Liver (tissue), 9 donors: ENCODE data around the gene CD55. TPM values are rescaled to one million over a fixed set of nuclear protein-coding genes. Genes with fewer than 3 reads are reported as not detected.

Source experiments
- DNase-seq: peaks from one replicate; pipeline ENCODE4 v3.0.0-alpha.2; 2017; ENCODE audit warnings: low spot score
- H3K27ac ChIP-seq, 2 donors: one replicate each; pipeline ENCODE4 v1.7.0; 2013; ENCODE audit warnings: inconsistent platforms in 2 of 2, low read length in 2 of 2, control low read depth in 1 of 2, low read depth in 1 of 2, mild to moderate bottlenecking in 1 of 2
- H3K27me3 ChIP-seq, 4 donors: one replicate each; pipeline versions ENCODE4 v1.6.1 to v1.7.0; 2013; ENCODE audit warnings: low read length in 3 of 4, inconsistent platforms in 1 of 4, mild to moderate bottlenecking in 1 of 4, moderate library complexity in 1 of 4; ENCODE audit not compliant: control insufficient read depth in 4 of 4, insufficient read depth in 4 of 4
- H3K36me3 ChIP-seq, 4 donors: one replicate each; pipeline versions ENCODE4 v1.6.1 to v1.7.0; 2013; ENCODE audit warnings: low read length in 3 of 4, mild to moderate bottlenecking in 3 of 4, low read depth in 1 of 4, moderate library complexity in 1 of 4; ENCODE audit not compliant: control insufficient read depth in 4 of 4, insufficient read depth in 3 of 4
- H3K4me1 ChIP-seq, 4 donors: one replicate each; pipeline versions ENCODE4 v1.6.1 to v1.7.0; 2013; ENCODE audit warnings: low read length in 3 of 4, mild to moderate bottlenecking in 3 of 4, moderate library complexity in 1 of 4; ENCODE audit not compliant: control insufficient read depth in 4 of 4, insufficient read depth in 4 of 4
- H3K4me3 ChIP-seq, 3 donors: one replicate each; pipeline versions ENCODE4 v1.6.1 to v1.7.0; 2013; ENCODE audit warnings: low read length in 3 of 3, control low read depth in 1 of 3, low read depth in 1 of 3, mild to moderate bottlenecking in 1 of 3
- H3K9ac ChIP-seq, 2 donors: one replicate each; pipeline ENCODE4 v1.7.0; 2013; ENCODE audit warnings: low read length in 2 of 2, mild to moderate bottlenecking in 2 of 2, moderate library complexity in 2 of 2, control low read depth in 1 of 2, low read depth in 1 of 2
- H3K9me3 ChIP-seq, 4 donors: one replicate each; pipeline versions ENCODE4 v1.6.1 to v1.7.0; 2013; ENCODE audit warnings: low read length in 3 of 4; ENCODE audit not compliant: control insufficient read depth in 4 of 4
- EGR1 ChIP-seq, 2 donors: IDR thresholded peaks; 2 replicates each; pipeline ENCODE4 v1.6.1; 2016 to 2018; ENCODE audit warnings: antibody characterized with exemption in 2 of 2, low read depth in 2 of 2
- FOXA1 ChIP-seq: IDR thresholded peaks from 2 replicates; pipeline ENCODE4 v1.6.1; 2016; ENCODE audit warnings: antibody characterized with exemption
- FOXA2 ChIP-seq: IDR thresholded peaks from 2 replicates; pipeline ENCODE4 v1.6.1; 2016; ENCODE audit warnings: antibody characterized with exemption
- HNF4A ChIP-seq, 2 donors: conservative IDR thresholded peaks; 2 replicates each; pipeline ENCODE4 v1.6.1; 2016; ENCODE audit warnings: antibody characterized with exemption in 2 of 2, mild to moderate bottlenecking in 2 of 2
- JUND ChIP-seq, 2 donors: IDR thresholded peaks; 2 replicates each; pipeline ENCODE4 v1.6.1; 2016; ENCODE audit warnings: antibody characterized with exemption in 2 of 2
- RAD21 ChIP-seq, 2 donors: IDR thresholded peaks; 2 replicates each; pipeline ENCODE4 v1.6.1; 2016; ENCODE audit warnings: antibody characterized with exemption in 2 of 2, mild to moderate bottlenecking in 2 of 2
- SP1 ChIP-seq: IDR thresholded peaks from 2 replicates; pipeline ENCODE4 v1.6.1; 2018; ENCODE audit warnings: antibody characterized with exemption, mild to moderate bottlenecking
- TAF1 ChIP-seq: conservative IDR thresholded peaks from 2 replicates; pipeline ENCODE4 v1.6.1; 2016; ENCODE audit warnings: antibody characterized with exemption, mild to moderate bottlenecking
- WGBS: extraction: QIAGEN DNeasy Blood & Tissue Kit; methylation state at CpG from one replicate; pipeline ENCODE4 v1.1.7; 2013; 5-methylcytosine and 5-hydroxymethylcytosine counted together
- polyA plus RNA-seq, 2 donors: library from polyadenylated mRNA; stranded (reverse) in 1 of 2; unstranded in 1 of 2; fragments of 200-250 nt in 1 of 2; fragments of >200 nt in 1 of 2; fragmentation: Nextera tagmentation in 1 of 2; extraction: Ambion mirVana in 1 of 2; gene quantifications; one replicate each; pipeline versions ENCODE4 v1.2.1 to v1.2.3, GENCODE V29; 2013 to 2015
- total RNA-seq, 2 donors: library from RNA; depleted of rRNA; stranded (reverse); fragments of >200 nt; gene quantifications; one replicate each; pipeline ENCODE4 v1.2.3, GENCODE V29; 2014
- TF ChIP-seq, protein P1 (sequence below): IDR thresholded peaks from 2 replicates; pipeline ENCODE4 v1.6.1; 2016; ENCODE audit warnings: antibody characterized with exemption
- TF ChIP-seq, protein P2 (sequence below): IDR thresholded peaks from 2 replicates; pipeline ENCODE4 v1.6.1; 2016; ENCODE audit warnings: antibody characterized with exemption, mild to moderate bottlenecking
- TF ChIP-seq, protein P3 (sequence below): fragments of 150-350 bp; IDR thresholded peaks from 2 replicates; pipeline ENCODE4 v1.5.1; 2017; ENCODE audit warnings: improper control_type of control experiment, low read depth, low read length; ENCODE audit not compliant: missing input control
- TF ChIP-seq, protein P4 (sequence below): IDR thresholded peaks from 2 replicates; pipeline ENCODE4 v1.6.1; 2016; ENCODE audit warnings: antibody characterized with exemption
- TF ChIP-seq, protein P5 (sequence below): IDR thresholded peaks from 2 replicates; pipeline ENCODE4 v1.6.1; 2016; ENCODE audit warnings: antibody characterized with exemption
- donor health status: healthy.
- donor health status: healthy.
- donor health status: healthy.
- donor health status: healthy.
- donor health status: healthy.

Gene CD55
- total and polyA plus RNA-seq, 4 donors = 11.0 to 27.6 (median 12.6) TPM

DNA sequence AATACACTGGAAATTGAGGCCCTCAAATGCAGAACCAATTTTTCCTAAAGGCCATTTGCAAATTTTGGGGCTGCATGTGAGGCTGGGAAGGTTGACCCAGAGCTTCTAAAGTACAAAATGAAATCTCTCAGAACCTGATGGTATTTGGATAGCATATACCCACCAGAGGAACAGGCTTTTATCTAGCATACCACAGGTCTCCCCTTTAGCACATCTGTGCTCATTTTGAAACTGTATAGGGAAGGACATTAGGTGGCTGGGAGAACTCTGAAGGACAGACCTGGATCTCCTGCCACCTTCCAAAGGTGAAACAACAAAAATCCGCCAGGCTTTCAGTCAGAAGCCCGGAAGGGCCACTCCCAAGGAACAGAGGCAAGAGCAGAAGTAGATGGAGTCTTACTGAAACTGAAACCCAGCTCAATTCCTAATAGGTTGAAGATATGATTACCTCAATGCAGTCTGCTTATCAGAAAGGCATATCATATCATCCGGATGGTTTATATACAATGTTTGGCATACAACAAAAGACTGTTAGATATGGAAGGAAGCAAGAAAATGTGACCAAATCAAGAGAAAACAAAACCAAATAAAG lies 11.6 kb downstream of the CD55 start:
- no peak for DNase-seq
- Histone ChIP-seq H3K27ac (no peak overlapping the region), H3K36me3 (peaks cover under 1 to 25% (median 9%) of the 10 kb centered on the region in 4 donors), H3K4me1 (peaks cover 0 to under 1% (median under 1%) of the 10 kb centered on the region in 4 donors), H3K4me3 (no peak overlapping the region), H3K9me3 (peaks cover 0 to 2% (median 0%) of the 10 kb centered on the region in 4 donors), H3K27me3 (no peaks in the 10 kb centered on the region), H3K9ac (no peak overlapping the region)
- TF ChIP-seq, protein P1, sequence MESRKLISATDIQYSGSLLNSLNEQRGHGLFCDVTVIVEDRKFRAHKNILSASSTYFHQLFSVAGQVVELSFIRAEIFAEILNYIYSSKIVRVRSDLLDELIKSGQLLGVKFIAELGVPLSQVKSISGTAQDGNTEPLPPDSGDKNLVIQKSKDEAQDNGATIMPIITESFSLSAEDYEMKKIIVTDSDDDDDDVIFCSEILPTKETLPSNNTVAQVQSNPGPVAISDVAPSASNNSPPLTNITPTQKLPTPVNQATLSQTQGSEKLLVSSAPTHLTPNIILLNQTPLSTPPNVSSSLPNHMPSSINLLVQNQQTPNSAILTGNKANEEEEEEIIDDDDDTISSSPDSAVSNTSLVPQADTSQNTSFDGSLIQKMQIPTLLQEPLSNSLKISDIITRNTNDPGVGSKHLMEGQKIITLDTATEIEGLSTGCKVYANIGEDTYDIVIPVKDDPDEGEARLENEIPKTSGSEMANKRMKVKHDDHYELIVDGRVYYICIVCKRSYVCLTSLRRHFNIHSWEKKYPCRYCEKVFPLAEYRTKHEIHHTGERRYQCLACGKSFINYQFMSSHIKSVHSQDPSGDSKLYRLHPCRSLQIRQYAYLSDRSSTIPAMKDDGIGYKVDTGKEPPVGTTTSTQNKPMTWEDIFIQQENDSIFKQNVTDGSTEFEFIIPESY = no peak
- WGBS = 89% methylated on average over 3 of the region's 3 CpGs

DNA sequence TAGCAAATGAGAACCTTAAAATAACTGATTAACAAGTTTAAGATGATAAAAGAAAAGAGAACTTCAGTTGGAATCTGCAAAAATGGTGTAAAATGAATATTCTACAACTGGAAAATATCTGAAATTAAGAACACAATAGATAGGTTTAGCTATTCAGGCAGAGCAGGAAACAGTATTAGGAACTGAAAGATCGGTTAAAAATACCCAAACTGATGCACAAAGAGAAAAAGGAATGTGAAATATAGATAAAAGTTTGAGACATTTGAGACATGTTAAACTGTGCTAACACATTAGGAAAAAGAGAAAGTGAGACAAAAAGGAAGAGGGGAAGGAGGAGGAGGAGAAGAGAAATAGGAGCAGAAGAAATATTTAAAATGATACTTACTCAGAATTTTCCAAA lies 12.1 kb downstream of the CD55 start:
- Histone ChIP-seq H3K4me3 (no peak overlapping the region), H3K36me3 (peaks cover 0 to 24% (median 9%) of the 10 kb centered on the region in 4 donors), H3K9ac (no peak overlapping the region), H3K4me1 (no peaks in the 10 kb centered on the region), H3K9me3 (peaks cover 0 to 2% (median 0%) of the 10 kb centered on the region in 4 donors), H3K27me3 (no peaks in the 10 kb centered on the region), H3K27ac (no peak overlapping the region)
- TF ChIP-seq, protein P2, sequence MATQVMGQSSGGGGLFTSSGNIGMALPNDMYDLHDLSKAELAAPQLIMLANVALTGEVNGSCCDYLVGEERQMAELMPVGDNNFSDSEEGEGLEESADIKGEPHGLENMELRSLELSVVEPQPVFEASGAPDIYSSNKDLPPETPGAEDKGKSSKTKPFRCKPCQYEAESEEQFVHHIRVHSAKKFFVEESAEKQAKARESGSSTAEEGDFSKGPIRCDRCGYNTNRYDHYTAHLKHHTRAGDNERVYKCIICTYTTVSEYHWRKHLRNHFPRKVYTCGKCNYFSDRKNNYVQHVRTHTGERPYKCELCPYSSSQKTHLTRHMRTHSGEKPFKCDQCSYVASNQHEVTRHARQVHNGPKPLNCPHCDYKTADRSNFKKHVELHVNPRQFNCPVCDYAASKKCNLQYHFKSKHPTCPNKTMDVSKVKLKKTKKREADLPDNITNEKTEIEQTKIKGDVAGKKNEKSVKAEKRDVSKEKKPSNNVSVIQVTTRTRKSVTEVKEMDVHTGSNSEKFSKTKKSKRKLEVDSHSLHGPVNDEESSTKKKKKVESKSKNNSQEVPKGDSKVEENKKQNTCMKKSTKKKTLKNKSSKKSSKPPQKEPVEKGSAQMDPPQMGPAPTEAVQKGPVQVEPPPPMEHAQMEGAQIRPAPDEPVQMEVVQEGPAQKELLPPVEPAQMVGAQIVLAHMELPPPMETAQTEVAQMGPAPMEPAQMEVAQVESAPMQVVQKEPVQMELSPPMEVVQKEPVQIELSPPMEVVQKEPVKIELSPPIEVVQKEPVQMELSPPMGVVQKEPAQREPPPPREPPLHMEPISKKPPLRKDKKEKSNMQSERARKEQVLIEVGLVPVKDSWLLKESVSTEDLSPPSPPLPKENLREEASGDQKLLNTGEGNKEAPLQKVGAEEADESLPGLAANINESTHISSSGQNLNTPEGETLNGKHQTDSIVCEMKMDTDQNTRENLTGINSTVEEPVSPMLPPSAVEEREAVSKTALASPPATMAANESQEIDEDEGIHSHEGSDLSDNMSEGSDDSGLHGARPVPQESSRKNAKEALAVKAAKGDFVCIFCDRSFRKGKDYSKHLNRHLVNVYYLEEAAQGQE = no peak
- TF ChIP-seq TAF1 (no peak), FOXA1 (no peak)
- DNase-seq = no peak
- WGBS = 76% methylated on average over 1 of the region's 1 CpG

DNA sequence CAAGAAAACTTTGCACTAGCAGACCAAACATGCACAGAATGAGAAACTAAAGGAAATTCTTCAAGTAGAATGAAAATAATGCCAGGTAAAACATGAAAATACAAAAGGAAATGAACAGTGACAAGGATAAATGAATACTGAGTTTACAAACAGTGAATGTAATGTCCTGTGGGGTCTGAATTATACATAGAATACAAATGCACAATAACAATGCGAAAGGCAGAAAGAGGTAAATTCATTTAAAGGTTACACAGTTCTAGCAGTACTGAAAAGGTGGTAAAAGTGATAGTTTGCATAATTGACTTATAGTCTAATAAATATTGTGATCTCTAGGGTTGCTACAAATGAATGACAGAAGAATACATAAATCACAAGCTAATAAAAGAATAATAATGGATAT lies 12.9 kb downstream of the CD55 start:
- H3K4me3 ChIP-seq = no peak overlapping the region
- H3K27me3 ChIP-seq = no peaks in the 10 kb centered on the region
- peaks cover 0 to 17% (median 9%) of the 10 kb centered on the region in 4 donors for H3K36me3 ChIP-seq
- 97% methylated on average over 1 of the region's 1 CpG for WGBS
- H3K4me1 ChIP-seq = no peaks in the 10 kb centered on the region
- DNase-seq = no peak
- H3K9ac ChIP-seq = no peak overlapping the region
- no peak overlapping the region for H3K27ac ChIP-seq
- H3K9me3 ChIP-seq = peaks cover 0 to 2% (median 0%) of the 10 kb centered on the region in 4 donors
- TF ChIP-seq, protein P3, sequence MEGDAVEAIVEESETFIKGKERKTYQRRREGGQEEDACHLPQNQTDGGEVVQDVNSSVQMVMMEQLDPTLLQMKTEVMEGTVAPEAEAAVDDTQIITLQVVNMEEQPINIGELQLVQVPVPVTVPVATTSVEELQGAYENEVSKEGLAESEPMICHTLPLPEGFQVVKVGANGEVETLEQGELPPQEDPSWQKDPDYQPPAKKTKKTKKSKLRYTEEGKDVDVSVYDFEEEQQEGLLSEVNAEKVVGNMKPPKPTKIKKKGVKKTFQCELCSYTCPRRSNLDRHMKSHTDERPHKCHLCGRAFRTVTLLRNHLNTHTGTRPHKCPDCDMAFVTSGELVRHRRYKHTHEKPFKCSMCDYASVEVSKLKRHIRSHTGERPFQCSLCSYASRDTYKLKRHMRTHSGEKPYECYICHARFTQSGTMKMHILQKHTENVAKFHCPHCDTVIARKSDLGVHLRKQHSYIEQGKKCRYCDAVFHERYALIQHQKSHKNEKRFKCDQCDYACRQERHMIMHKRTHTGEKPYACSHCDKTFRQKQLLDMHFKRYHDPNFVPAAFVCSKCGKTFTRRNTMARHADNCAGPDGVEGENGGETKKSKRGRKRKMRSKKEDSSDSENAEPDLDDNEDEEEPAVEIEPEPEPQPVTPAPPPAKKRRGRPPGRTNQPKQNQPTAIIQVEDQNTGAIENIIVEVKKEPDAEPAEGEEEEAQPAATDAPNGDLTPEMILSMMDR = no peak
- no peak for TF ChIP-seq EGR1 (IDR thresholded peaks at IDR 0.05; ENCODE audit: low read depth in 2 of 2)
- TF ChIP-seq, protein P2 = no peak
- TF ChIP-seq, protein P1 = no peak
- TF ChIP-seq, protein P4, sequence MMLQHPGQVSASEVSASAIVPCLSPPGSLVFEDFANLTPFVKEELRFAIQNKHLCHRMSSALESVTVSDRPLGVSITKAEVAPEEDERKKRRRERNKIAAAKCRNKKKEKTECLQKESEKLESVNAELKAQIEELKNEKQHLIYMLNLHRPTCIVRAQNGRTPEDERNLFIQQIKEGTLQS = no peak
- TF ChIP-seq FOXA2 = no peak
- TF ChIP-seq HNF4A (conservative IDR thresholded peaks at IDR 0.05) = no peak
- TF ChIP-seq RAD21 (IDR thresholded peaks at IDR 0.05) = no peak
- no peak for TF ChIP-seq SP1
- TF ChIP-seq JUND (IDR thresholded peaks at IDR 0.05) = no peak
- TF ChIP-seq, protein P5, sequence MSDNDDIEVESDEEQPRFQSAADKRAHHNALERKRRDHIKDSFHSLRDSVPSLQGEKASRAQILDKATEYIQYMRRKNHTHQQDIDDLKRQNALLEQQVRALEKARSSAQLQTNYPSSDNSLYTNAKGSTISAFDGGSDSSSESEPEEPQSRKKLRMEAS = no peak
